22Rv1 (cell line): ENCODE data around the gene SCRN3.

Source experiments
- CTCF ChIP-seq: fragments of 450-650 bp; IDR thresholded peaks from 2 replicates; pipeline ENCODE4 v1.5.1; 2017; ENCODE audit warnings: mild to moderate bottlenecking
- ZFX ChIP-seq: fragments of 450-650 bp; IDR thresholded peaks from 2 replicates; pipeline ENCODE4 v1.6.1; 2017; ENCODE audit warnings: antibody characterized with exemption, borderline replicate concordance

GRCh38 chr2:174395969-174396630 lies 570 bp downstream of the SCRN3 start:
- TF ChIP-seq CTCF: no peak
- TF ChIP-seq ZFX: no peak
